GM21717 (cell line): Measurements from ENCODE around the gene KLHDC2.
"Not testable (repeated sequence)": the region's sequence is repeated elsewhere in the genome, so short reads cannot be mapped to it uniquely, and the experiment has no call there.

Source experiments
- ATAC-seq: cut with Tn5 transposase; IDR thresholded peaks from one replicate; pipeline ENCODE4 v1.9.1; 2021; ENCODE audit warnings: mild to moderate bottlenecking, moderate library complexity; ENCODE audit not compliant: unreplicated experiment

KLHDC2 gene

GRCh38 chr14:49767571-49768300 is at the start of gene KLHDC2:
Gene KLHDC2, plus strand, starts transcription at chr14:49768153. Its CDS starts 316 bp downstream, at chr14:49768469.
- peak; percentile 91 for ATAC-seq

- no peak for ATAC-seq
Measured at GRCh38 chr14:49720744-49721143, 47.2 kb upstream of the KLHDC2 start.

GRCh38 chr14:49721733-49722435 is 46.1 kb upstream of the KLHDC2 start:
- not testable (repeated sequence) for ATAC-seq

GRCh38 chr14:49727171-49727570 is 40.8 kb upstream of the KLHDC2 start:
- no peak for ATAC-seq

GRCh38 chr14:49732896-49733295 is 35.1 kb upstream of the KLHDC2 start:
- ATAC-seq = no peak

- no peak for ATAC-seq
Measured at GRCh38 chr14:49733836-49734235, 34.1 kb upstream of the KLHDC2 start.

- not testable (repeated sequence) for ATAC-seq
Measured at GRCh38 chr14:49735669-49736068, 32.3 kb upstream of the KLHDC2 start.

- ATAC-seq = no peak
Measured at GRCh38 chr14:49745191-49745590, 22.8 kb upstream of the KLHDC2 start.

- not testable (repeated sequence) for ATAC-seq
Measured at GRCh38 chr14:49746476-49746875, 21.5 kb upstream of the KLHDC2 start.

GRCh38 chr14:49754570-49755097 is 13.3 kb upstream of the KLHDC2 start:
- no peak for ATAC-seq

- ATAC-seq = no peak
Measured at GRCh38 chr14:49755378-49755777, 12.6 kb upstream of the KLHDC2 start.

- ATAC-seq = no peak
Measured at GRCh38 chr14:49761839-49762551, 6.0 kb upstream of the KLHDC2 start.

GRCh38 chr14:49766839-49767238 is 1.1 kb upstream of the KLHDC2 start:
- no peak for ATAC-seq

GRCh38 chr14:49767270-49767570 is 733 bp upstream of the KLHDC2 start:
- no peak for ATAC-seq

- ATAC-seq = peak; percentile 35
Measured at GRCh38 chr14:49768301-49769121, 558 bp downstream of the KLHDC2 start.

- no peak for ATAC-seq
Measured at GRCh38 chr14:49769171-49769570, 1.2 kb downstream of the KLHDC2 start.

GRCh38 chr14:49769581-49770211 is 1.7 kb downstream of the KLHDC2 start:
- no peak for ATAC-seq

GRCh38 chr14:49770212-49770817 is 2.4 kb downstream of the KLHDC2 start:
- no peak for ATAC-seq

GRCh38 chr14:49771691-49772090 is 3.7 kb downstream of the KLHDC2 start:
- ATAC-seq = not testable (repeated sequence)

GRCh38 chr14:49774106-49774505 is 6.2 kb downstream of the KLHDC2 start:
- ATAC-seq = no peak
